HG02938 (cell line): Measurements from ENCODE around the gene COL4A1.

ENCODE experiments used
- ATAC-seq: cut with Tn5 transposase; IDR thresholded peaks from one replicate; pipeline ENCODE4 v1.9.1; 2021; ENCODE audit warnings: mild to moderate bottlenecking, moderate library complexity; ENCODE audit not compliant: unreplicated experiment

Gene COL4A1

DNA sequence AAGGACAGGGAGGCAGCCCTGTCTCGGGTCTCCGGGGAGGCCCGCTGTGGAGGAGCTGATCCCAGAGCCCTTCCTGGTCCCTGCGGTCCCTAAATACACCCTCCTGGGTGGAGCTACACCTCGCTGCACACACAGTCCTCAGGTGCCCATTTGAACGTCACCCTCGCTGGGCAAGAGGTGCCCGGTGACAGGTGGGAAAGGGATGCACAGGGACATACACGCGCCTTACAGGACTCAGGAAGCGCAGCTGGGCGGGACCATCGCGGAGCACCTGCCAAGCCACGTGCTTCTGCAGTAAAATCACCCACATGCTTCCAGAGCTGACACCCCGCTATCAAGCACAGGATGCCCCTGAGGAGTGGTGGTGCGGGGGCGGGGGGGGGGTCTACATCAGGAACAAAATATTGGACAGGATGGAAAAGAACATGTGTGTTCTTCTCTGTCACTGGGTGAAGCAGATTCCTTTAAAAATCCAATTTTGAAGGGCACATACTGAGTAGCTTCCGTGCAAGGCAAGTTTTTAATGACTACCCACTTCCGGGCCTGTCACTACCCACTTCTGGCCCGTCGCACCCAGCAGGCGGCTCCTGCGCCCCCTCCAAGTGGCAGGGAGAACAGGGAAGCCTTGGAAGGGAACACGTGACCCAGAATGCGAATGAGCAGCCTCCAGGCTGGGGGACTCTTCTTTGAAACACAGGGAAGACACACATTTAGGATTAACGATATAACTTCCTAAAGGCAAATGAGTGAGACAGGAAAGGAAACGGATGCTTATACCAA is 78.9 kb downstream of the COL4A1 start:
- ATAC-seq = no peak

- ATAC-seq = no peak
Measured at GRCh38 chr13:110227416-110227815, 79.5 kb downstream of the COL4A1 start.

GRCh38 chr13:110225609-110226574 is 81.1 kb downstream of the COL4A1 start:
- no peak for ATAC-seq

GRCh38 chr13:110225003-110225402 is 82.0 kb downstream of the COL4A1 start:
- ATAC-seq = no peak

DNA sequence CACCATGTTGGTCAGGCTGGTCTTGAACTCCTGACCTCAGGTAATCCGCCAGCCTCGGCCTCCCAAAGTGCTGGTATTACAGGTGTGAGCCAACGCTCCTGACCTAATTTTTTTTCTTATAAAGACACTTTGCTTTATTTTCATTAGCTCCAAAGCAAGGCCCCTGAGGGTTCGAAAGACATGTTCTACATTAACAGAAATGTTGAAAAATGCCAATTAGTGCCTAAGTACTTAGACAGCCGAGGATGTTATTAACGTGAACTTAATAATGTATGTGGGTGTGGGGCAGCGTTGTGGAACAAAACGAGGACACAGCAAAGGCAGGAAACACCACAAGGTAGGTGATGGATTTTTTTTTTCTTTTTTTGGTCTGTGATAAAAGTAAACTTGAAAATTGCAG is 82.4 kb downstream of the COL4A1 start:
- no peak for ATAC-seq

GRCh38 chr13:110221406-110222117 is 85.4 kb downstream of the COL4A1 start:
- no peak for ATAC-seq

GRCh38 chr13:110220471-110220870 is 86.5 kb downstream of the COL4A1 start:
- ATAC-seq = no peak

DNA sequence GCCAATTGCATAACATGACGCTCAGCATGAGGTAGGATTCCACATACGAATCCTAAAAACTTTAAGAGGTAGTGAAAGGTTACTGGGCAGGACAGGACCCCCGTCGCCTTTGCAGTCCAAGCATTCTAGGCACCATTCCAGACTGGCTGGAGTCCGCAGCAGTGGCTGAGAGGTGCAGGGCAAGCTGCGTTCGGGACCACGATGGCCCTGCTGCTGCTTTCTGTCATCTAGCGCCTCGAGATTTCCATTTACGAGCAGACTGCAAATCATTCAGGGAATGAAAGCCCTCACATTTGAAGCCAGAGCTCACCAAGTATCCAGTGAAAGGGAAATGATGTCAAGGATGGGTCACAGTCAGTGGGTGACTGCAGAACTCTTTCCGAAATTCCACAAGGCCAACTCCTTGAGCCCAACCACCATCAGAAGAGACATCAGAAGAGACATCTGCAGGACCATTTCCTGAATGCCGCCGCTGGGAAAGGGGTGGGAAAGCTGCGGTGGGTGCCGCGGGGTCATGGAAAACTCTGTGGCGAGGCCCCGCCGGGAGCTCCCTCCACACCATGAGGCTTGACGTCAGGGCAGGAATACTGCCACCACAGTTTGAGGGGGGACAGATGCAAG is 88.3 kb downstream of the COL4A1 start:
- no peak for ATAC-seq

DNA sequence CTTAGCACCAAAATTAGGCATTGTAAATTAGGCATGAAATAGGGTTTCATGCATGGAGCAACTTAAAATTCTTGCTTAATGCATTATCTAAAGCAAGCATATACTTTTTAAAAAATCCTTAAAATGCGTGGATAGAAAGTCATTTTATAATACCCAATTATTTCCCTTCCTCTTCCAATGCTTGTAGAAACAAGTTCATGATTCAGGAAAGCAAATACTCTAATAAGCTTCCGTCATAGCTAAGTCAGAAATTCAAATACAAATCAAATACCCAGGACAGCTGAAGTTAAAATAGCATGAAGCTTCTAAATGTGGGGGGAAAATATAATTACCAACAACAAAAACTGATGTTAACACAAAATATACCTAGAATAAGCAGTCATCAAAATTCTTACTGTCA is 89.1 kb downstream of the COL4A1 start:
- no peak for ATAC-seq

- no peak for ATAC-seq
Measured at GRCh38 chr13:110217085-110217484, 89.9 kb downstream of the COL4A1 start.

DNA sequence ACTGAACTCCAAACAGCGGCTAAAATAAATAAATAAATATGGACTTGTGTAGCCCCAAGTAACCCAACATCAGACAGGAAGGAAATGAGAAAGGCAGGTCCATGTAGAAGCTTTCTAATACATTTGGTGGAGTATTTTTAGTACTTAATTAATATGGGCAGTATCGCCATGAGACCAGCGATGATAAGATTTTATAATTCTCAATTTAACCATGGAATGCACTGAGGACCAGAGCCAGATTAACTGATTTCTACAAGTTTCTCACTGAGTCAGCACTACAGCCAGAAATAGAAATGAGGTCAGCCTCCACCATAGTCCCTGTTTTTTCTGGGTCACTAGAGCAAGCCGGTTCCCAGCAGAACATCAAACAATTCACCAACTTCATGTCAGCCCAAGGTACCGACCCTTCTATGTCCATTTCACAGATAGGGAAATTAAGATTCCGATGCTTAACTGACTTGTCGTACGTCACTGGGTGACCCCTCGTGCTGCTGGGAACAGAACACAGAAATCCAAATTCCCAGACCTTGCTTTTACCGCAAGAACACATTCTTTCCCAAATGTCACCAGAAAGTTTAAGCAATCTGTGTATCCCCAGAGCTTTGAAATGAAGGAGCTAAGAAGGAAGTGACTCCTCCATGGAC is 90.4 kb downstream of the COL4A1 start:
- no peak for ATAC-seq

DNA sequence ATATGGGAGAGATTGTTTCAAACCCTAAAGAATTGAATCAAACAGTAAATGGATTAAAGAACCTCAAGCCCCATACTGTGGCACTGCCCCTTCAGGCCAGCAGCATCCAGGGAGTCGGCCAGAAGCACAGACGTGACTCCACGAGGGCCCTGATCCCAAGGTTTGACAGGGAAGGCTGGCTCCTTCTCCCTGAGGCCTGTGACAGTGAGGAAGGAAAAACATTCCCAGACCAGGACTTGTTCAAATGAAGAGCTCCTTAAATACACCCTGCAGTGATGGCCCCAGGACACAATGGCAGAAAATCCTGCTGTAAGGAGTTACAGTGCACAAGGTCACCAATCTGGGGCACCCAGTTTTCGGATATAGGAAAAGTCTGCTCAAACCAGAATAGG is 91.0 kb downstream of the COL4A1 start:
- ATAC-seq = no peak

DNA sequence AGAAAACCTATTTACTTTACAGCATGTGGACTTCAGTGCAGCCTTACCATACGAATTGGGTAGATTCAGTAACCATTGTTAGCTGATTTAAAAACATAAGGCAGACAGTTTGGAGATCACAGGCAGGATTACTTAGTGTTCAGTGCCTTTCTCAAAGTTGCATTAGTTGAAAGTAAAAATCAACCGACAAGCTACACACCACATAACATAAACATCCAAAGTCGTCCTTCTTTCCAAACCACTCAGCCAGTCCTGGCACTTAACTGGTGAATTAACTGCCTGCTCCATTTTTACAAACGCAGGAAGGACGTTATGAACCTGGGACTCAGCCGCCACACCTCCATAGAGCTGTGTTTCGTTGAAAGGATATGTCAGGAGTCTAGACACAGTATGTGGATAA is 91.4 kb downstream of the COL4A1 start:
- no peak for ATAC-seq

DNA sequence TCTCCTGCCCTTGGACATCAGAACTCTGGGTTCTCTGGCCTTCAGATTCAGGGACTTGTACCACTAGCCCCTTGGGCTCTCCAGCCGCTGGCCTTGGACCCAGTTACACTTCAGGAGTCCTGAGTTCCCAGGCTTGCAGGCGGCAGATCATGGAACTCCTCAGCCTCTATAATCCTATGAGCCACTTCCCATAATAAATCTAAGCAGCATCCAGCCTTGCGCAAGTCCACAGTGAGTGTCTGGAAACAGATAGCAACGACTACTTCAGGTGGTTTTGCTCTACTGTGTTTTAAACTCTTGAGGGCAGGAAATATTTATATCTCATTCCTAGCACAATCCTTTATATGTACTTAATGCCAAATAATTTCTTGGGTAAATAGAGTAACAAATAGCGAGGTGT is 92.3 kb downstream of the COL4A1 start:
- no peak for ATAC-seq

- no peak for ATAC-seq
Measured at GRCh38 chr13:110213461-110214074, 93.4 kb downstream of the COL4A1 start.

GRCh38 chr13:110212529-110212928 is 94.4 kb downstream of the COL4A1 start:
- no peak for ATAC-seq

GRCh38 chr13:110211735-110212134 is 95.2 kb downstream of the COL4A1 start:
- no peak for ATAC-seq

GRCh38 chr13:110211046-110211445 is 95.9 kb downstream of the COL4A1 start:
- no peak for ATAC-seq

GRCh38 chr13:110210604-110210985 is 96.4 kb downstream of the COL4A1 start:
- no peak for ATAC-seq
